ENCODE data around the gene DDR2. TPM values are rescaled to one million over a fixed set of nuclear protein-coding genes. Genes with fewer than 3 reads are reported as not detected.

The DDR2 gene
- total RNA-seq, 1 experiment from 2014 or later = 1.9 TPM

DNA sequence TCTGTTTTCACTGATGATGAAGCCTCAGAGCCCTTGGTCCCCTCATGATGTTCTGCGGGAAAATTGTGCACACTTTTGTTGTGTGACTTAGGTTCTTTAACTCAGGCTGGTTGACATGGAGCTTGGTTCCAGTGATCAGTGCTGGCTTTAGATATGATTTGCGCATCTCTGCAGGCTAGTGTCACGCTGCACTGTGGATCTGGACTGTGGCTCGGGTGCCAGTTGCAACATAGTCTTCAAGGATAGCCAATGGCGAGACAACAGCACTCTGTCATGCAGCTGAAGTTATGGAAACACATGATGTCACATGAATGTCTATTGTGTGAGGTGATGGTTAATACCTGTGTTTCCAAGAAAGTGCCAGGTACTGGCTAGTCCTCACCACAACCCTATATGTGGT is 56.7 kb downstream of the DDR2 start:
- Histone ChIP-seq H3K4me1 (ENCODE audit: control insufficient read depth, insufficient read depth, low read length) (peaks cover 8% of the 10 kb centered on the region; the same call in 1 of the 2 replicates), H3K4me3 (ENCODE audit: low read depth in 2 of 2, low read length in 2 of 2) (no peak overlapping the region), H3K27ac (ENCODE audit: low read length) (no peak overlapping the region), H3K27me3 (ENCODE audit: control insufficient read depth, insufficient read depth, low read length) (no peaks in the 10 kb centered on the region), H3K9me3 (ENCODE audit: control insufficient read depth, insufficient read depth, low read depth, low read length) (no peaks in the 10 kb centered on the region), H3K36me3 (ENCODE audit: control insufficient read depth, insufficient read depth, low read length) (no peaks in the 10 kb centered on the region)
- BruUV-seq (replicated peaks) = no TSS peak
- TF ChIP-seq, protein P1, sequence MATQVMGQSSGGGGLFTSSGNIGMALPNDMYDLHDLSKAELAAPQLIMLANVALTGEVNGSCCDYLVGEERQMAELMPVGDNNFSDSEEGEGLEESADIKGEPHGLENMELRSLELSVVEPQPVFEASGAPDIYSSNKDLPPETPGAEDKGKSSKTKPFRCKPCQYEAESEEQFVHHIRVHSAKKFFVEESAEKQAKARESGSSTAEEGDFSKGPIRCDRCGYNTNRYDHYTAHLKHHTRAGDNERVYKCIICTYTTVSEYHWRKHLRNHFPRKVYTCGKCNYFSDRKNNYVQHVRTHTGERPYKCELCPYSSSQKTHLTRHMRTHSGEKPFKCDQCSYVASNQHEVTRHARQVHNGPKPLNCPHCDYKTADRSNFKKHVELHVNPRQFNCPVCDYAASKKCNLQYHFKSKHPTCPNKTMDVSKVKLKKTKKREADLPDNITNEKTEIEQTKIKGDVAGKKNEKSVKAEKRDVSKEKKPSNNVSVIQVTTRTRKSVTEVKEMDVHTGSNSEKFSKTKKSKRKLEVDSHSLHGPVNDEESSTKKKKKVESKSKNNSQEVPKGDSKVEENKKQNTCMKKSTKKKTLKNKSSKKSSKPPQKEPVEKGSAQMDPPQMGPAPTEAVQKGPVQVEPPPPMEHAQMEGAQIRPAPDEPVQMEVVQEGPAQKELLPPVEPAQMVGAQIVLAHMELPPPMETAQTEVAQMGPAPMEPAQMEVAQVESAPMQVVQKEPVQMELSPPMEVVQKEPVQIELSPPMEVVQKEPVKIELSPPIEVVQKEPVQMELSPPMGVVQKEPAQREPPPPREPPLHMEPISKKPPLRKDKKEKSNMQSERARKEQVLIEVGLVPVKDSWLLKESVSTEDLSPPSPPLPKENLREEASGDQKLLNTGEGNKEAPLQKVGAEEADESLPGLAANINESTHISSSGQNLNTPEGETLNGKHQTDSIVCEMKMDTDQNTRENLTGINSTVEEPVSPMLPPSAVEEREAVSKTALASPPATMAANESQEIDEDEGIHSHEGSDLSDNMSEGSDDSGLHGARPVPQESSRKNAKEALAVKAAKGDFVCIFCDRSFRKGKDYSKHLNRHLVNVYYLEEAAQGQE (IDR thresholded peaks at IDR 0.05; ENCODE audit: insufficient read depth in 1 of 2, low read depth in 2 of 2, low read length in 1 of 2) = no peak
- TF ChIP-seq SIN3A (IDR thresholded peaks at IDR 0.05; ENCODE audit: borderline replicate concordance, insufficient read depth, low read depth, low read length) (no peak), POLR2AphosphoS5 (IDR thresholded peaks at IDR 0.05; ENCODE audit: low read depth, low read length) (no peak), TCF7L2 (IDR thresholded peaks at IDR 0.05; ENCODE audit: low read depth, low read length) (no peak)
- TF ChIP-seq, protein P2, sequence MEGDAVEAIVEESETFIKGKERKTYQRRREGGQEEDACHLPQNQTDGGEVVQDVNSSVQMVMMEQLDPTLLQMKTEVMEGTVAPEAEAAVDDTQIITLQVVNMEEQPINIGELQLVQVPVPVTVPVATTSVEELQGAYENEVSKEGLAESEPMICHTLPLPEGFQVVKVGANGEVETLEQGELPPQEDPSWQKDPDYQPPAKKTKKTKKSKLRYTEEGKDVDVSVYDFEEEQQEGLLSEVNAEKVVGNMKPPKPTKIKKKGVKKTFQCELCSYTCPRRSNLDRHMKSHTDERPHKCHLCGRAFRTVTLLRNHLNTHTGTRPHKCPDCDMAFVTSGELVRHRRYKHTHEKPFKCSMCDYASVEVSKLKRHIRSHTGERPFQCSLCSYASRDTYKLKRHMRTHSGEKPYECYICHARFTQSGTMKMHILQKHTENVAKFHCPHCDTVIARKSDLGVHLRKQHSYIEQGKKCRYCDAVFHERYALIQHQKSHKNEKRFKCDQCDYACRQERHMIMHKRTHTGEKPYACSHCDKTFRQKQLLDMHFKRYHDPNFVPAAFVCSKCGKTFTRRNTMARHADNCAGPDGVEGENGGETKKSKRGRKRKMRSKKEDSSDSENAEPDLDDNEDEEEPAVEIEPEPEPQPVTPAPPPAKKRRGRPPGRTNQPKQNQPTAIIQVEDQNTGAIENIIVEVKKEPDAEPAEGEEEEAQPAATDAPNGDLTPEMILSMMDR (IDR thresholded peaks at IDR 0.05) = no peak
- in situ Hi-C loops (cut with HindIII; ENCODE audit: low pct_unique_long_range_greater_than_20kb, low sequenced_read_pairs) (no loop called here), intact Hi-C loops (cut with micrococcal nuclease; ENCODE audit: unreplicated experiment) (no loop called here)
- ATAC-seq = no peak
- no peak for DNase-seq (ENCODE audit: low read depth, low spot score)
- ChIA-PET CTCF (no interaction called here), POLR2A (no interaction called here)

DNA sequence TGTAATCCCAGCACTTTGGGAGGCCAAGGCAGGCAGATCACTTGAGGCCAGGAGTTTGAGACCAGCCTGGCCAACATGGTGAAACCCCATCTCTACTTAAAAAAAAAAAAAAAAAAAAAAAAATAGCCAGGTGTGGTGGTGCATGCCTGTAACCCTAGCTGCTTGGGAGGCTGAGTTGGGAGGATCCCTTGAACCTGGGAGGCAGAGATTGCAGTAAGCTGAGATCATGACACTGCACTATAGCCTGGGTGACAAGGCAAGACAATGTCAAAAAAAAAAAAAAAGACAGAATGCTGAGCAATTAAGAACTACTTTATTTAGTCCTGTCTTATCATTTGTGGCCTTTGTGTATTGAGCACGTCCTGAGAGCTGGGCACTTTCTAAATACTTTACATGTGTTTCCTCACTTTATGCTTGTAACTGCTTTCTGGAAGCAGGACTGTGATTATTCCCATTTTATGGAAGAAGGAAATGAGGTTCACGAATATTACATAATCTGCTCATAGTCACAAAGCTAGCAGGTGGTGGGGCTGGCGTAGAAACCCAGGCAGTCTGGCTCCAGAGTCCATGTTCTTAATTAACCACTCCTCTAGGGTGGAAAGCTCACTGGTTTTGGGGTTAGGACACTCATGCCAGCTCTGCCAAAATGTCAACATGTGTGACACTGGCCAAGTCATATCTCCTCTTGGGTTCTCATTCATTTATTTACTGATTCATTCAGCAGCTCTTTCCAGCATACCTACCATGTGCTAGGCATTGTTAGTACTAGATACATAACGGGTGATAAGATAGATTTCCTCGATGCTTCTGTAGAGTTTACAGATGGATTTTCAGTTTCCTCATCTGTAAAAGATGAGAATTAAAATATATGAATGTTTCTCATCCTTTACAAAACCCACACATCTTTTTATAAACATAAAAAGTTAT is 57.7 kb downstream of the DDR2 start:
- TF ChIP-seq, protein P1 (IDR thresholded peaks at IDR 0.05; ENCODE audit: insufficient read depth in 1 of 2, low read depth in 2 of 2, low read length in 1 of 2) = no peak
- no peak for TF ChIP-seq SIN3A (IDR thresholded peaks at IDR 0.05; ENCODE audit: borderline replicate concordance, insufficient read depth, low read depth, low read length)
- no peak for TF ChIP-seq TCF7L2 (IDR thresholded peaks at IDR 0.05; ENCODE audit: low read depth, low read length)
- TF ChIP-seq POLR2AphosphoS5 (IDR thresholded peaks at IDR 0.05; ENCODE audit: low read depth, low read length) = no peak
- TF ChIP-seq, protein P2 (IDR thresholded peaks at IDR 0.05) = no peak
- H3K36me3 ChIP-seq (ENCODE audit: control insufficient read depth, insufficient read depth, low read length) = no peaks in the 10 kb centered on the region
- ATAC-seq (peak; percentile 57), DNase-seq (ENCODE audit: low read depth, low spot score) (no peak)
- H3K27ac ChIP-seq (ENCODE audit: low read length) = peak overlapping the region; percentile 40; the same call in 1 of the 2 replicates
- ChIA-PET CTCF (no interaction called here), POLR2A (no interaction called here)
- intact Hi-C loops (cut with micrococcal nuclease; ENCODE audit: unreplicated experiment) = no loop called here
- H3K4me3 ChIP-seq (ENCODE audit: low read depth in 2 of 2, low read length in 2 of 2) = no peak overlapping the region
- no TSS peak for BruUV-seq (replicated peaks)
- H3K27me3 ChIP-seq (ENCODE audit: control insufficient read depth, insufficient read depth, low read length) = no peaks in the 10 kb centered on the region
- peaks cover 8% of the 10 kb centered on the region; the same call in 1 of the 2 replicates for H3K4me1 ChIP-seq (ENCODE audit: control insufficient read depth, insufficient read depth, low read length)
- H3K9me3 ChIP-seq (ENCODE audit: control insufficient read depth, insufficient read depth, low read depth, low read length) = no peaks in the 10 kb centered on the region
- in situ Hi-C loops (cut with HindIII; ENCODE audit: low pct_unique_long_range_greater_than_20kb, low sequenced_read_pairs) = no loop called here
